ENCODE measurements around the gene PPIA. TPM values are rescaled to one million over a fixed set of nuclear protein-coding genes. Genes with fewer than 3 reads are reported as not detected.

Gene PPIA
- total and polyA plus RNA-seq, 4 donors = 729 to 2,385 (median 1,269) TPM

DNA sequence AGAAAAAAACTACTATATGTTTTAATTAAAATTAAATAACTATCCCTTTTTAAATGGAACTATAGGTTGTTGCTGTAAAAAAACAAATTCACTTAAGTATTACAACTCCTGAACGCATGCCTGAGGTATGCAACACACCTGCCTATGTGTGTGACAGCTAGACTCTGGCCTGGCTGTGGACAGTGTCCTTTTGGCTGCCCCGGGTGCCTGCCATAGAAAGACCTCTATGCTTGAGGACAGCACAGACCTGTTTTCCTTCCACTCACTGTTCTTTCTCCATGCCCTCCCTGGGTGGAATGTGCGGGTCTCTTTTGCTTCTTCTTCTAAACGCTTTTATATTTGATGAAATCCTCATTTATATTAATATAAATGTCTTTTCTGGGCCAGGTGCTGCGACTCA is 6.5 kb upstream of the PPIA start:
- intact Hi-C loops (cut with DNase I) = no loop called here
- no peak overlapping the region for H3K4me3 ChIP-seq (ENCODE audit: low read length in 2 of 2)
- ATAC-seq (ENCODE audit: low FRiP score) (no peak), DNase-seq (no peak)
- no peaks in the 10 kb centered on the region for H3K36me3 ChIP-seq (ENCODE audit: control insufficient read depth in 1 of 2, insufficient read depth in 2 of 2, low read length in 1 of 2)
- no peak overlapping the region for H3K27ac ChIP-seq (ENCODE audit: low read depth in 1 of 2, low read length in 2 of 2)
- H3K9me3 ChIP-seq (ENCODE audit: control insufficient read depth, low read length) = no peaks in the 10 kb centered on the region
- 88 to 89% methylated on average over 5 of the region's 5 CpGs for WGBS, 2 donors
- no peaks in the 10 kb centered on the region for H3K4me1 ChIP-seq (ENCODE audit: control insufficient read depth in 1 of 2, insufficient read depth in 2 of 2, low read length in 2 of 2)
- H3K27me3 ChIP-seq (ENCODE audit: control insufficient read depth in 1 of 2, insufficient read depth in 2 of 2, low read length in 1 of 2) = no peaks in the 10 kb centered on the region

DNA sequence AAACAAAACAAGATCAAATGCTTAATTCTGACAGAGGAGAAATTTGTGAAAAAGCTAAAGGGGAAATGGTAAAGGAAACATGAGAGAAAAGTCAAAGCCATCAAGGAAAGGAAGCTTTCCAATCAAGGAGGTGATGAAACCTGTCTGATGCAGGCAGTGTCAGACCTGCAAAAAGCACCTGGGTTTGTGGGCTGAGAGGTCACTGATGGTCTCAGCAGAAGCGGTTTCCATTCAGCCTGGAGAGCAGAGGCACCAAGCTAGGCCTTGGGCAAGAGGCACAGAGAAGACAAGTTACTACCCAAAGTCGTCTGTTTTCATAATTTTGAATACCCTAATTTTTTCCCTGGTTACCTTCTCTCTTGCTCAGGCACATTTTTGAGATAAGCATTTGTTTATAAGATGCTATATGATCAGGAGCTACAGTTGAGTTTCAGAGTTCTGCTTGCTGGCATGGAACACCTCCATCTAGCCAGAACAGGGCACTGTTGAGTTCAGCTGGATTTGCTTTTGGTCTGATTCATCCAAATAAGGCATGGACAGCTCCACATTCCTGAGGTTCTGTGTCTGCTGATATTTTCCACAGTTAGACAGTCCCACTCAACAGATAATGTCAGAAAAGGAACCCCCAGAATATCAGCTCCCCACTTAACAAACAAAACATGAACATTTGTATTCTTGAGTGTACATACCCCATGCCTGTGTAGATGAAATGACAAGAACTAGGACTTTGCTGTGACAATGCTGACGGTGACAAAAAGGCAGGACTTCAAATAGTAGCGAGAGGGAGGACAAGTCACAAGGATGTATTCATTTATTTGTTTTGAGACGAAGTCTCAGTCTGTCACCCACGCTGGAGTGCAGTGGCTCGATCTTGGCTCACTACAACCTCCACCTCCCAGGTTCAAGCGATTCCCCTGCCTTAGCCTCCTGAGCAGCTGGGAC is 4.9 kb upstream of the PPIA start:
- no peak for DNase-seq
- Histone ChIP-seq H3K27me3 (ENCODE audit: control insufficient read depth in 1 of 2, insufficient read depth in 2 of 2, low read length in 1 of 2) (no peaks in the 10 kb centered on the region), H3K36me3 (ENCODE audit: control insufficient read depth in 1 of 2, insufficient read depth in 2 of 2, low read length in 1 of 2) (no peaks in the 10 kb centered on the region), H3K4me3 (ENCODE audit: low read length in 2 of 2) (no peak overlapping the region), H3K27ac (ENCODE audit: low read depth in 1 of 2, low read length in 2 of 2) (no peak overlapping the region), H3K9me3 (ENCODE audit: control insufficient read depth, low read length) (no peaks in the 10 kb centered on the region), H3K4me1 (ENCODE audit: control insufficient read depth in 1 of 2, insufficient read depth in 2 of 2, low read length in 2 of 2) (no peaks in the 10 kb centered on the region)
- intact Hi-C loops (cut with DNase I) = no loop called here
- 56 to 60% methylated on average over 8 of the region's 8 CpGs for WGBS, 2 donors
- no peak for ATAC-seq (ENCODE audit: low FRiP score)

DNA sequence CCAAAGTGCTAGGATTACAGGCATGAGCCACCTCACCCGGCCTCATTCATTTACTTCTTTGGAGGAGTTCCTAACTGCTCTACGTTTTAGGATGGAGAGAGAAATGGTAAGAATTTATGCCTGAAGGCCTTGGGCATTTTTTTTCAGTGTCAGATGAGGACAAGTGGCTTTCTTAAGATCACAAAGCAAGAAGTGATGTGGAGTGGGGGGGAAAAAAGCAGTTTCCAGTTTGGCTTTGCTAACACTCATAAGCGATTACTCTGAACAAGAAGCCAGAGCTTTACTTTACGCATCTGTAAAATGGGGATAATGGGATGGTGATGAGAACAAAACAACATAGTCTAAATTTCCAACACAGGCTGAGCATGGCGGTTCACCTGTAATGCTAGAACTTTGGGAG is 2.6 kb upstream of the PPIA start:
- Histone ChIP-seq H3K27ac (ENCODE audit: low read depth in 1 of 2, low read length in 2 of 2) (no peak overlapping the region), H3K4me1 (ENCODE audit: control insufficient read depth in 1 of 2, insufficient read depth in 2 of 2, low read length in 2 of 2) (peaks cover 0 to 3% of the 10 kb centered on the region in 2 donors), H3K27me3 (ENCODE audit: control insufficient read depth in 1 of 2, insufficient read depth in 2 of 2, low read length in 1 of 2) (no peaks in the 10 kb centered on the region), H3K4me3 (ENCODE audit: low read length in 2 of 2) (no peak overlapping the region), H3K36me3 (ENCODE audit: control insufficient read depth in 1 of 2, insufficient read depth in 2 of 2, low read length in 1 of 2) (no peaks in the 10 kb centered on the region), H3K9me3 (ENCODE audit: control insufficient read depth, low read length) (no peaks in the 10 kb centered on the region)
- DNase-seq = no peak
- intact Hi-C loops (cut with DNase I) = no loop called here
- ATAC-seq (ENCODE audit: low FRiP score) = no peak
- 60 to 62% methylated on average over 5 of the region's 5 CpGs for WGBS, 2 donors

DNA sequence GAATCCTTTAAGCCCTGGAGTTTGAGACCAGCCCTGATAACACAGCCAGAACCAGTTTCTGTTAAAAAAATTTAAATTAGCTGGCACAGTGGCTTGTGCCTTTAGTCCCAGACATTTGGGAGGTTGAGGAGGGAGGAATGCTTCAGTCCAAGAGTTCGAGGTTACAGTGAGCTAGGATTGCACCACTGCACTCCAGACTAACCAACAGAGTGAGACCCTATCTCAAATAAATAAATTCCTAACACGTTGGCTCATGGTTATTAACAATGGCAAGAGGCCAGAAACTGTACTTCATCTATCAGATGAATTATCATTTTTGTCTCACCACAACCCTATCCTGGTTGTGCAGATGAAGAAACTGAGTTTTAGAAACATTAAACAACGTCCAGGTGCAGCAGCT is 2.1 kb upstream of the PPIA start:
- Histone ChIP-seq H3K27me3 (ENCODE audit: control insufficient read depth in 1 of 2, insufficient read depth in 2 of 2, low read length in 1 of 2) (no peaks in the 10 kb centered on the region), H3K4me1 (ENCODE audit: control insufficient read depth in 1 of 2, insufficient read depth in 2 of 2, low read length in 2 of 2) (peaks cover 0 to 4% of the 10 kb centered on the region in 2 donors), H3K36me3 (ENCODE audit: control insufficient read depth in 1 of 2, insufficient read depth in 2 of 2, low read length in 1 of 2) (no peaks in the 10 kb centered on the region), H3K27ac (ENCODE audit: low read depth in 1 of 2, low read length in 2 of 2) (no peak overlapping the region), H3K4me3 (ENCODE audit: low read length in 2 of 2) (no peak overlapping the region), H3K9me3 (ENCODE audit: control insufficient read depth, low read length) (no peaks in the 10 kb centered on the region)
- no peak for ATAC-seq (ENCODE audit: low FRiP score)
- DNase-seq = no peak
- intact Hi-C loops (cut with DNase I) = no loop called here
- WGBS, 2 donors = 42% methylated on average over 3 of the region's 3 CpGs

DNA sequence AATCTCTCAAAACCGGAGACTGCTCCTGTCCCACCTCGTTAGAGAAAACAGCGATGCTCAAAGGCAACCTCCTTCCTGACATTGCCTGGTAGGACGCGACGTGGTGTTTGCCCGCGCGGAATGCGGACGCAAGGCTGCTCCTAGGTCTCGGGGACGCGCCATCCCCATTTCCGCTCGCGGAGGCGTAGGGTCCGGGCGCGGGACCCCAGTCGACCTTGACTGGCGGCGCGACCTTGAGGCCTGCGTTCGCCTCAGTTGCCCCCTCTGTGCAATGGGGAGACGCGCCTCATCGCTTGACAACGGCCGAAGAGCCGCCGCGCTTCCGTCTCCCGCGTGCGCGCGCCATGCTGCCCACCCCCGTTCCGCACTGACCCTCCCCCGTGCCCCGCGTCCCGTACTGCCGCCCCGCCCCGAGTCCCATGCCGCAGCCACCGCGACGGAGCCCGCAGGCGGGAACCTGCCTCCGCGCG is 412 bp upstream of the PPIA start:
- ATAC-seq (ENCODE audit: low FRiP score) = peak; percentile 34
- DNase-seq = no peak
- WGBS, 2 donors = 0% methylated on average over 38 to 59 of the region's 59 CpGs
- Histone ChIP-seq H3K9me3 (ENCODE audit: control insufficient read depth, low read length) (no peaks in the 10 kb centered on the region), H3K4me1 (ENCODE audit: control insufficient read depth in 1 of 2, insufficient read depth in 2 of 2, low read length in 2 of 2) (peaks cover 0 to 4% of the 10 kb centered on the region in 2 donors), H3K27me3 (ENCODE audit: control insufficient read depth in 1 of 2, insufficient read depth in 2 of 2, low read length in 1 of 2) (no peaks in the 10 kb centered on the region), H3K4me3 (ENCODE audit: low read length in 2 of 2) (peak overlapping the region; percentile 45 to 72), H3K27ac (ENCODE audit: low read depth in 1 of 2, low read length in 2 of 2) (peak overlapping the region in 1 of 2 donors; percentile 15), H3K36me3 (ENCODE audit: control insufficient read depth in 1 of 2, insufficient read depth in 2 of 2, low read length in 1 of 2) (peaks cover 0 to 4% of the 10 kb centered on the region in 2 donors)
- intact Hi-C loops (cut with DNase I) = loop anchor here (2.0 to 5.0 kb wide), 3 partner anchors 44 to 51 kb away; partner anchors contain the start of genes H2AZ2 (in 1 of the 2) and ZMIZ2 (in 1 of the 2)

DNA sequence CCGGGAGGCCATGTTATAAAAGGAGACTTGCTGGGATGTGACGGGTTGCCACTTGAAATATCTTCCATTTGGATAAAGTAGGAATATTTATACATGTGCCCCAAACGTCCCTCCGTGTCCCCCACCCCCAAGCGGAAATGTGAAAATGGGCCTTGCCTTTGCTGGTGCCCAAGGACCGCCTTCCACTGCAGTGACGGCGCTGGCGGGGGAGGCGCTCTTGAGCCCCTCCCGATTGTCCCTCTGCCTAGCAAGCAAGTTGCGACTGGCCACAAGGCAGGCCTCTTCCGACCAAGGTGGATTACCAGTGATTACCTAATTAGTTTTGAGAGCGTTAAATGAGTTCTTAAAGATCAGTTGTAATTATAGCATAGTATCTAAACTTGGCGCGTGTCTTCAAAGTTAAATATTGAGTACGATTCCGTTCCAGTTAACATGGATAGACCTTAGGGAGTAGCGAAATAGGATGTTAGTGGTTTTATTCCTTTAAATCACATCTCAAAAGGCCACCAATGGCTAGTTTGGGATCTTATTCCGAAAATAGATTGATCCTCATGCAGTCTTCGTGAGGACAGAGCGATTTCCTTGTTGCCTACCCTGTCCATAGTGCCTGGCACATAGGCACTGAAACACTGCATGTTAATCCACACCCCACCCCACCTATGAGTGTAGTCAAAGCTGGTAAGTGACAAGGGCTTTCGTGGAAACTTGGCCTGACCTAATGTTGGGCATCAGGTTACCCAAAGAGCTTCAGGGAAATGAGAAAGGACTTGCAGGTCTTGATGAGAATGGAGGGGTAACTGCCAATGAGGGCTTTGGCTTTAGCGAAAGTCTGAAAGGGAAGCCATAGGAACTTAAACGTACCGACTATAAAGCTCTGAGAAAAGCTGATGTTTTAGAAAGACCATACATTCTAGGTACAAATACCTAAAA is 1.1 kb downstream of the PPIA start:
- WGBS, 2 donors = 2% methylated on average over 26 of the region's 26 CpGs

DNA sequence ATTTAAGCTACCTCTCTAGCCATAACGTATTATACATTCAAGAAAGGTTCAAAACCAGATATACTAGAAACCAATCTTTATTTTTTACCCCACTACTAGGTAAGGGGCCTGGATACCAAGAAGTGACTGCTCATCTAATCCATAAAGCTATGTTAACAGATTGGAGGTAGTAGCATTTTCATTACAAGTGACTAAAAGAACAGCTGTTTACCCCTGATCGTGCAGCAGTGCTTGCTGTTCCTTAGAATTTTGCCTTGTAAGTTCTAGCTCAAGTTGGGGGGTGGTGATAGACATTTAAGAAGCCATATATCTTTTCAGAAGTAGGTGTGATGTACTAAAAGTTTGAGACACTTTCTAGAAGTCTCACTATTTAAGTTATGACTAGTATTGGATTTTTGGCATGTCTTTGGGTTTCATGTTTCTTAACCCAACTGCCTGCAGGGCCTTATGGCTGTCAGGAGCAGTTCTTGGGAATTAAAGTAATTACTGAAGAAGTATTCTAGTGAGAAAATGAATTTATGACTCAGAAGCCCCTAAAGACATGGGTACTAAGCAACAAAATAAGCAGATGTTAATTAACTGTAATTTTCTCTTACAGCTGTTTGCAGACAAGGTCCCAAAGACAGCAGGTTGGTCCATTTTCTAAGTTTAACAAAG is 2.3 kb downstream of the PPIA start:
- intact Hi-C loops (cut with DNase I) = loop anchor here (5.0 kb wide), 2 partner anchors 46 to 49 kb away; partner anchors contain the start of gene H2AZ2 (in 1 of the 2)
- no peaks in the 10 kb centered on the region for H3K27me3 ChIP-seq (ENCODE audit: control insufficient read depth in 1 of 2, insufficient read depth in 2 of 2, low read length in 1 of 2)
- H3K9me3 ChIP-seq (ENCODE audit: control insufficient read depth, low read length) = no peaks in the 10 kb centered on the region
- H3K27ac ChIP-seq (ENCODE audit: low read depth in 1 of 2, low read length in 2 of 2) = no peak overlapping the region
- peaks cover 0 to 4% of the 10 kb centered on the region in 2 donors for H3K4me1 ChIP-seq (ENCODE audit: control insufficient read depth in 1 of 2, insufficient read depth in 2 of 2, low read length in 2 of 2)
- H3K36me3 ChIP-seq (ENCODE audit: control insufficient read depth in 1 of 2, insufficient read depth in 2 of 2, low read length in 1 of 2) = peaks cover 14 to 17% of the 10 kb centered on the region in 2 donors
- WGBS, 2 donors = 5 to 18% methylated on average over 2 of the region's 2 CpGs
- ATAC-seq (ENCODE audit: low FRiP score) = no peak
- no peak overlapping the region for H3K4me3 ChIP-seq (ENCODE audit: low read length in 2 of 2)
- no peak for DNase-seq

More for the DNA sequence above, 1.1 kb downstream of the PPIA start:
- Histone ChIP-seq H3K27me3 (ENCODE audit: control insufficient read depth in 1 of 2, insufficient read depth in 2 of 2, low read length in 1 of 2) (no peaks in the 10 kb centered on the region), H3K4me1 (ENCODE audit: control insufficient read depth in 1 of 2, insufficient read depth in 2 of 2, low read length in 2 of 2) (peaks cover 0 to 4% of the 10 kb centered on the region in 2 donors), H3K9me3 (ENCODE audit: control insufficient read depth, low read length) (no peaks in the 10 kb centered on the region), H3K27ac (ENCODE audit: low read depth in 1 of 2, low read length in 2 of 2) (peak overlapping the region; percentile 84 to 93), H3K4me3 (ENCODE audit: low read length in 2 of 2) (peak overlapping the region; percentile 61 to 74), H3K36me3 (ENCODE audit: control insufficient read depth in 1 of 2, insufficient read depth in 2 of 2, low read length in 1 of 2) (peaks cover 8 to 10% of the 10 kb centered on the region in 2 donors)
- DNase-seq = peak; percentile 94 to 95
- ATAC-seq (ENCODE audit: low FRiP score) = peak; percentile 92
- intact Hi-C loops (cut with DNase I) = loop anchor here (2.0 to 5.0 kb wide), 3 partner anchors 45 to 50 kb away; partner anchors contain the start of genes H2AZ2 (in 1 of the 2) and ZMIZ2 (in 1 of the 2)

DNA sequence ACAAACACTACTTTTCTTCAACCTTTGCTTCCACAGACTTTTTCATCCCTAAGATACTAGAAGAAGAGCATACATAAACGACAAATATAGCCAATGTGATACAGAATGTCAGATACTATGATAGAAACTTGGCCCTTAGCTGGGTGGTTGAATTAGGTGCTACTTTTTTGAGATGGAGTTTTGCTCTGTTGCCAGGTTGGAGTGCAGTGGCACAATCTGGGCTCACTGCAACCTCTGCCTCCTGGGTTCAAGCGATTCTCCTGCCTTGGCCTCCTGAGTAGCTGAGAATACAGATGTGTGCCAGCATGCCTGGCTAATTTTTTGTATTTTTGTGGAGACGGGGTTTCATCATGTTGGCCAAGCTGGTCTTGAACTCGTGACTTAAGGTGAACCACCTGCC is 3.5 kb downstream of the PPIA start:
- 68 to 69% methylated on average over 4 of the region's 4 CpGs for WGBS, 2 donors
- Histone ChIP-seq H3K9me3 (ENCODE audit: control insufficient read depth, low read length) (no peaks in the 10 kb centered on the region), H3K4me3 (ENCODE audit: low read length in 2 of 2) (no peak overlapping the region), H3K27me3 (ENCODE audit: control insufficient read depth in 1 of 2, insufficient read depth in 2 of 2, low read length in 1 of 2) (no peaks in the 10 kb centered on the region), H3K4me1 (ENCODE audit: control insufficient read depth in 1 of 2, insufficient read depth in 2 of 2, low read length in 2 of 2) (peaks cover 0 to 4% of the 10 kb centered on the region in 2 donors), H3K36me3 (ENCODE audit: control insufficient read depth in 1 of 2, insufficient read depth in 2 of 2, low read length in 1 of 2) (peaks cover 14 to 17% of the 10 kb centered on the region in 2 donors), H3K27ac (ENCODE audit: low read depth in 1 of 2, low read length in 2 of 2) (no peak overlapping the region)
- ATAC-seq (ENCODE audit: low FRiP score) (no peak), DNase-seq (no peak)
- intact Hi-C loops (cut with DNase I) = loop anchor here (5.0 kb wide), 3 partner anchors 37 to 48 kb away; partner anchors contain the start of gene H2AZ2 (in 1 of the 2)
